Muscle layer of colon (tissue), 2 donors: ENCODE measurements around the gene MRPS17.
A peak's percentile ranks its signal among the peaks of the same experiment; 100 is the strongest.
"Not testable (repeated sequence)": the region's sequence is repeated elsewhere in the genome, so short reads cannot be mapped to it uniquely, and the experiment has no call there.

ENCODE experiments used
- H3K27ac ChIP-seq: one replicate; pipeline ENCODE4 v1.7.0; 2013; ENCODE audit warnings: low read depth, mild to moderate bottlenecking, low read length, moderate library complexity
- H3K27me3 ChIP-seq, 2 donors: one replicate each; pipeline ENCODE4 v1.7.0; 2013; ENCODE audit warnings: low read length in 2 of 2, mild to moderate bottlenecking in 2 of 2; ENCODE audit not compliant: insufficient read depth in 2 of 2, control insufficient read depth in 1 of 2
- H3K36me3 ChIP-seq: one replicate; pipeline ENCODE4 v1.7.0; 2013; ENCODE audit warnings: mild to moderate bottlenecking, low read length; ENCODE audit not compliant: insufficient read depth
- H3K4me1 ChIP-seq: one replicate; pipeline ENCODE4 v1.7.0; 2013; ENCODE audit warnings: mild to moderate bottlenecking, low read length; ENCODE audit not compliant: insufficient read depth
- H3K4me3 ChIP-seq, 2 donors: one replicate each; pipeline ENCODE4 v1.7.0; 2013; ENCODE audit warnings: low read length in 2 of 2, low read depth in 1 of 2, mild to moderate bottlenecking in 1 of 2, moderate library complexity in 1 of 2
- H3K9ac ChIP-seq: one replicate; pipeline ENCODE4 v1.7.0; 2013; ENCODE audit warnings: low read length
- H3K9me3 ChIP-seq: one replicate; pipeline ENCODE4 v1.7.0; 2013; ENCODE audit warnings: mild to moderate bottlenecking, low read length
- donor health status: abdominal sarcoma.
- donor health status: Adenocarcinoma of cecum.

Gene MRPS17

DNA sequence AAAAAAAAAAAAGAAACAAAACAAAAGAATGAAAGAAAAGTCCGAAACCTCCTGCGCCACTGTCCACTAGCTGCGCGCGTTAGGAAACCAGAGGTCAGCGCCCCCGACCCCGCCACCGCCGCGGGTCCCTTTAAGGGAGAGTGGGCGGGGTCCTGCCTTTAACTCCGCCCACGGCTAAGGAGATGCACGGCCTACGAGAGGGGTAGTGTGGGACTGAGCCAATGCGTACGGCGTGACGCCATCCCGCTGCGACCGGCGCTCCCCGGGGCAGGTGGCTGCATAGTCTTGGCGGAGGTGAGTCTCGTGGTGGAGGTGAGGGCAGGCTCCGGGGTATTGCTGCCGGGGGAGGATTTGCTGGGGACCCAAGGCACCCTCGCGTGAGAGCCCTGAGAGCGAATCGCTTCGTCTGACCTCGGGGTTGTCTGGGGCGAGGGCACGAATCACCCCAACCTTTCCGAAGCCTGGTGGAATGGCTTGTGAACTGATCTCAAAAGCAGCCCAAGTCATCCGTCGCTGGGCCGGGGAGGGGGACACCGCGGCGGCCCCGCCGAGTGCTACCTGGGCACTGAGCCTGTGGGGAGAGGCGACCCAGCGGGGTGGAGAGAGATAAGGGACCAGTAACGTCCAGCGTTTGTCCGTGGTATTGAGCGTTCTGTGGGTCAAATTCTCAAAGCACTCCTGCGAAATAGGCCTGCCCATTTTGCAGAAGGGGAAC, at the start of gene MRPS17:
TSS of gene MRPS17 (plus strand) at position 241 of the 715 bp plus-strand sequence. CDS start 1,319 bp downstream, outside the sequence.
- H3K36me3 ChIP-seq = peaks cover 6% of the 10 kb centered on the region
- peak within 1 kb of the TSS; percentile 79 to 92 for H3K4me3 ChIP-seq
- H3K4me1 ChIP-seq = no peaks in the 10 kb centered on the region
- no peaks in the 10 kb centered on the region for H3K9me3 ChIP-seq
- H3K9ac ChIP-seq = peak within 1 kb of the TSS; percentile 57
- H3K27me3 ChIP-seq = no peaks in the 10 kb centered on the region
- H3K27ac ChIP-seq = peak within 1 kb of the TSS; percentile 48

DNA sequence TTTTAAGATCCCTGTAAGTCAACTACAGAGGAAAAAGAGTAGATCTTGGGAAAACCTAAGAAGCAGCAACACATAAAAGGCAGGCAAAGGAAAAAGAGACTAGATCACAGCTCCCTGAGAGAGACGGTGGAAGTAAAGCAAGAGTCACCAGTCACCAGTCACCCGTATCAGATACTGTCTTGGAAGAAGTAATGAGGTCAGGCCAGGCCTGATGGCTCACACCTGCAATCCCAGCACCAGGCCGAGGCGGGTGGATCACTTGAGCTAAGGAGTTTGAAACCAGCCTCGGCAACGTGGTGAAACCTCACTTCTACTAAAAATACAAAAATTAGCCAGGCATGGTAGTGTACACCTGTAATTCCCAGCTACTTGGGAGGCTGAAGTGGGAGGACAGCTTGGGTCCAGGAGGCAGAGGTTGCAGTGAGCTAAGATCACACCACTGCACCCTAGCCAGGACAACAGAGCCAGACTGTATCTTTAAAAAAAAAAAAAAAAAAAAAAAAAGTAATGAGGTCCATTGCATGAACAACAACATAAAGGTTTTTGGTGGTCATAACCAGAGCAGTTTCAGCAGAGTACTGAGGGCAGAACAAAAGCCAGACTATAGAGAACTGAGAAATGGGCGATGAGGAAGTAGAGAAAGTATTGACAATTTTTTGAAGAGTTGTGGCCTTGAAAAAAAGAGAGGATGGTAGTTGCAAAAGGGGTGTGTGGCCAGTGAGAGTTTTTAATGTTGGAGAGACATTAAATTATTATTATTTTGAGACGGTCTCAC, 47.5 kb upstream of the MRPS17 start:
- no peaks in the 10 kb centered on the region for H3K36me3 ChIP-seq
- H3K4me1 ChIP-seq = no peaks in the 10 kb centered on the region
- no peaks in the 10 kb centered on the region for H3K9me3 ChIP-seq
- H3K27me3 ChIP-seq = no peaks in the 10 kb centered on the region
- no peak overlapping the region for H3K27ac ChIP-seq
- H3K9ac ChIP-seq = no peak overlapping the region
- H3K4me3 ChIP-seq = no peak overlapping the region

DNA sequence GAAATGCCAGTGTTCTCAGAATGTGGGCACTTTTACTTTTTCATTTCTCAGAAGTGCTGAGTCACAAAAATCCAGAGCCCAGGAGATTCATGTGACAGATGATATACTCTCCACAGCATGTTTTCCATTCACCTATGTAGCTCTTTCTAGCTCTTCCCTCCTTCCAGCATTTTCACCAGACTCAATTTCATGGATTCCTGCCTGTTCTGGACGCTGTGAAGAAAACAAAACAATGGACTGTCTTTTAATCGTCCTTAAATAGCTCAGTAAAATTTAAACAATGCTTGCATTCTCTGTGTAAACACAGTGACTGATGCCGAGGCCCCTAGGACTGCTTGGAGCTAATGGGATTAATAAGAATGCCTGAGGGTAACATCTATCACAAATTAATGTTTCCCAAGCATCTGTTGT, 38.9 kb upstream of the MRPS17 start:
- Histone ChIP-seq H3K27me3 (no peaks in the 10 kb centered on the region), H3K9me3 (no peaks in the 10 kb centered on the region), H3K36me3 (no peaks in the 10 kb centered on the region), H3K4me3 (no peak overlapping the region), H3K4me1 (no peaks in the 10 kb centered on the region), H3K27ac (no peak overlapping the region), H3K9ac (no peak overlapping the region)

DNA sequence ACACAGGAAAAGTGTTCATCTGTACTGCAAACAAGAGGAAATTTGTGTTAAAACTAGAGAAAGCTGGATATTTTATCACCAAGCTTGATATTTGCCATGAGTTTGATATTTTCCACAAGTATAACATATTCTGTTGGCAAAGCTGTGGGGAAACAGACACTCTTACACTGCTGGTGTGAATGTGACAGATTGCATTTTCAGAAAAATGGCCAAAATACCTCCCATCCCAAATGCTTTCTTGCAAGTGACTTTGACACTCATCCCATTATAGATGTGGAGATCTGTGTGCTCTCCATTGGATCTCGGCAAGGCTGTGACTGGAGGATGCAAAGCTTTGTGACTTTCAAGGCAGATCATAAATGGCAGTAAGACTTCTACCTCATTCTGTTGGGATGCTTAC, 33.9 kb upstream of the MRPS17 start:
- no peaks in the 10 kb centered on the region for H3K9me3 ChIP-seq
- no peaks in the 10 kb centered on the region for H3K36me3 ChIP-seq
- H3K9ac ChIP-seq = no peak overlapping the region

DNA sequence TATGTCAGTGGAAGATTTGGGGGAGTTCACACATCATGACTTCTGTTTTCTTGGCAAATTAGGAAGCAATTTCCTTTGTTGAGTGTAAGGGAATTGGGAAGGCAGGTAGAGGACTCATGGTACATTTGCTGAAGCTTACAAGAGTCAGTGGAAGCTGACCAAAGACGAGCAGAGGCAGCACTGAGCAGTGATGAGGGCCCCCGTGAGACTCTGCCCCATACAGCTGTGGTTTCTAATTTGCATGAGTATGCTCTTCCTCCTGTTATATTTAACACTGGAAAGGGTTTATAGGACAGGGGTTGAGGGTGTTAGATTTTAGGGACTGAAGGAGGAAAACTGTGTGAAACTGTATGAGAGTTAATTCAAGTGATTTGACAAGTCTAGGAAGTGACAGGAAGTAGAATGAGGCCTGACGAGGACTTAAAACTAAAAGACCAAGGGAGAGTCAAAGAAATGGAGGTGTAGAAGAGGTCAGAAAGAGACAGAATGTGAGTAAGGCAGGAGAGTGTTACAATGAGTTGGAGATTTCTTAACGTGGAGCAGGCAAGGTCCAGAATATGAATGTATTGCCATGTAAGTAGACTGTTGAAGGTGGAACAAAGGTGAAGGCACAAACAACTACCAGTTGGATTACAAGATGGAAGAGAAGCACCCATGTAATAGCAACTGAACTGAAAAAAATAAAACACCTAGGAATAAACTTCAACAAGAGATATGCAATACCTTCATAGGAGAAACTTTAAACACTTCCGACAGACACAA, 23.5 kb upstream of the MRPS17 start:
- no peak overlapping the region for H3K4me3 ChIP-seq
- peaks cover 6% of the 10 kb centered on the region for H3K36me3 ChIP-seq
- H3K9me3 ChIP-seq = peaks cover 3% of the 10 kb centered on the region
- no peaks in the 10 kb centered on the region for H3K4me1 ChIP-seq
- H3K27me3 ChIP-seq = no peaks in the 10 kb centered on the region
- H3K27ac ChIP-seq = no peak overlapping the region
- no peak overlapping the region for H3K9ac ChIP-seq

More for the DNA sequence above, 33.9 kb upstream of the MRPS17 start:
- H3K27me3 ChIP-seq = no peaks in the 10 kb centered on the region
- H3K4me1 ChIP-seq = no peaks in the 10 kb centered on the region
- no peak overlapping the region for H3K4me3 ChIP-seq
- H3K27ac ChIP-seq = no peak overlapping the region

DNA sequence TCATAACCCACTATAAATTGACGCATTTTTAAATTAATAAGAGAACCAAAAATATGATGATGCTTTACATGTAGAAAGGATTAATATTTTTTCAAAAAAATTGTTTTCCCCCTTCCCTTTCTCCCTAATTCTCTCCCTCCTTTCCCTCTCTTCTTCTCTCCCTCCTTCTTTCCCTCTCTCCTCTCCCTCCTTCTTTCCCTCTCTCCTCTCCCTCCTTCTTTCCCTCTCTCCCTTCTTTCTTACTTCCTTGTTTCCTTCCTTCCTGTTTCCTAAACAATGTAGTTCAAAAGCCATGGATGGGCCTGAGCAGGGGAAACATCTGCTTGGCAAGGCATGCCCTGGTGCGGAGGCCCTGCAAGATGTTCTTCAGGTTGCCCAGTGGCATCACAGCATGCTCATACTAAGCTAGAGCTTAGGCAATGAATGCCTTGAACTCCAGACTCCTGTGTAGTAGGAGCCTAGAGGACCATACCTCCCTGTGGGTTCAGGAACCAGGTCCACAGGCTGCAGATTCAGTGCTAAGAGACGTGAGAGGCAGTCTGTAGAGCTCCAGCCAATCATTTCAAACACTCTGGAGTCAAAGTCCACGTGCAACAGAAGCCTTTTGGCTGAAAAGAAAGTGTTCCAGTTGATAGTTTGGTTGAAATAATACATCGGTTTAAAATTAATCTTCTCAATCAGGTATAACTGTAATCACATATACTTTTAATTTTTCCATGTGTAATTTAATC, 20.1 kb upstream of the MRPS17 start:
- Histone ChIP-seq H3K36me3 (no peaks in the 10 kb centered on the region), H3K9me3 (peaks cover 3% of the 10 kb centered on the region), H3K4me1 (no peaks in the 10 kb centered on the region), H3K4me3 (no peak overlapping the region), H3K27me3 (no peaks in the 10 kb centered on the region), H3K9ac (no peak overlapping the region), H3K27ac (no peak overlapping the region)

DNA sequence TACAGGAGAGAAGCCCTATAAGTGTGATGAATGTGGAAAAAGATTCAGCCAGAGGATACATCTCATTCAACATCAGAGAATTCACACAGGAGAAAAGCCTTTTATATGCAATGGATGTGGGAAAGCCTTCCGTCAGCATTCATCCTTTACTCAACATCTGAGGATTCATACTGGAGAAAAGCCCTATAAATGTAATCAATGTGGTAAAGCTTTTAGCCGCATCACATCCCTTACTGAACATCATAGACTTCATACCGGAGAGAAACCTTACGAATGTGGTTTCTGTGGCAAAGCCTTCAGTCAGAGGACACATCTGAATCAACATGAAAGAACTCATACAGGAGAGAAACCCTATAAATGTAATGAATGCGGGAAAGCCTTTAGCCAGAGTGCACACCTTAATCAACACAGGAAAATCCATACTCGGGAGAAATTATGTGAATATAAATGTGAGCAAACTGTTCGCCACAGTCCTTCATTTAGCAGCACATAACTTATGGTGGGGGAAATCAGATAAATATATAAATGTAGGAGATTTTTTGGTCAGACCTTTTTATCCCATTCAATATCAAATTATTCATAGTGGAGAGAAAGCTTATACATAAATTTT, 12.1 kb upstream of the MRPS17 start:
- H3K9me3 ChIP-seq = peaks cover 14% of the 10 kb centered on the region
- H3K9ac ChIP-seq = no peak overlapping the region
- no peaks in the 10 kb centered on the region for H3K27me3 ChIP-seq
- H3K27ac ChIP-seq = no peak overlapping the region
- peak overlapping the region in 1 of 2 donors; percentile 38 for H3K4me3 ChIP-seq
- H3K4me1 ChIP-seq = no peaks in the 10 kb centered on the region
- no peaks in the 10 kb centered on the region for H3K36me3 ChIP-seq

DNA sequence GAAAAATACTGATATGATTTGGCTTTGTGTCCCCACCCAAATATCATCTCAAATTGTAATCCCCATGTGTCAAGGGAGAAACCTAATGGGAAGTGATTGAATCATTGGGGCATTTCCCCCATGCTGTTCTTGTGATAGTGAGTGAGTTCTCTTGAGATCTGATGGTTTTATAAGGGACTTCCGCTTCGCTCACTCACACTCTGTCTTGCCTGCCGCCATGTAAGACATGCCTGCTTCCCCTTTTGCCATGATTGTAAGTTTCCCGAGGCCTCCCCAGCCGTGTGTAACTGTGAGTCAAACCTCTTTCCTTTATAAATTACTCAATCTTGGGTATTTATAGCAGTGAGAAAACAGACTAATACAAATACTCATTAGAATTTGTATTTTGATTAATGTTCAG, 5.1 kb upstream of the MRPS17 start:
- Histone ChIP-seq H3K9me3 (no peaks in the 10 kb centered on the region), H3K4me3 (no peak overlapping the region), H3K27ac (no peak overlapping the region), H3K27me3 (no peaks in the 10 kb centered on the region), H3K36me3 (no peaks in the 10 kb centered on the region), H3K4me1 (no peaks in the 10 kb centered on the region), H3K9ac (no peak overlapping the region)

DNA sequence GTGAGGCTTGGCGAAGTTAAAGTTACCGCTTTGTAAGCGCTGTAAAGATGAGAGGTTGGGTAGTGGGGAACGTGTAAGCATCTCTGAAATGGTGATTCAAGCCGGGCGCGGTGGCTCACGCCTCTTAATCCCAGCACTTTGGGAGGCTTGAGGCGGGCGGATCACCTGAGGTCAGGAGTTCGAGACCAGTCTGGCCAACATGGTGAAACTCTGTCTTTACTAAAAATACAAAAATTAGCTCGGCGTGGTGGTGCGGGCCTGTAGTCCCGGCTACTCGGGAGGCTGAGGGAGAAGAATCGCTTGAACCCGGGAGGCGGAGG, 635 bp downstream of the MRPS17 start:
- not testable (repeated sequence) for H3K4me1 ChIP-seq, H3K36me3 ChIP-seq, H3K27me3 ChIP-seq, H3K9me3 ChIP-seq
- Histone ChIP-seq H3K27ac (peak overlapping the region; percentile 48), H3K4me3 (peak overlapping the region; percentile 79 to 92), H3K9ac (peak overlapping the region; percentile 57)

DNA sequence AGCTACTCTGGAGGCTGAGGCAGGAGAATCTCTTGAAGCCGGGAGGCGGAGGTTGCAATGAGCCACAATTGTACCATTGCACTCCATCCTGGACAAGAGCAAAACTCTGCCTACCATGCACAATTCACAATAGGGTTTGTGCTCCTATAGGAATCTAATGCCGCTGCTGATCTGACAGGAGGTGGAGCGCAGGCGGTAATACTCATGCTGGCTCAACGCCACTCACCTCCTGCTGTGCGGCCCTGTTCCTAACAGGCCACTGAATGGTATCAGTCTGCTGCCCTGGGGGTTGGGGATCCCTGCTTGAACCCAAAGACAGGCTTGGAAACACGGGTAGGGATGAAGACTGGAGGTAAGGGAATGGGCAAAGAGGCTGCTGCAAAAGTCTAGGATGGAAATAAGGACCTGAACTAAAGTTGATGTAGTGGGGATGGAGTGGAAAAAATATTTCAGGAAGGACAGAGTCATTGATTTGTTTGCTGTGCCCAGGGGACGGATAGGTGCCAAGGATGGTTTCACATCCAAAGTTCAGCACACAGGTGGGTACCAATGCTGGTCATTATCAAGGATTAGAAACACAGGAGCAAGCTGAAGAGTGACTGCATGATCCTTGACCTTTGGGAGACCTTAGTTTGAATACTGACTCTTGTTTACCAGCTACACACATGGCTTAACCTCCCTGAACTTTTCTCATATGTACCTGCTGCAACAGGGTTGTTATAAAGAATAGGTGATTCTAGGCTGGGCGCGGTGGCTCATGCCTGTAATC, 2.2 kb downstream of the MRPS17 start:
- H3K27ac ChIP-seq = no peak overlapping the region
- no peaks in the 10 kb centered on the region for H3K9me3 ChIP-seq
- H3K4me1 ChIP-seq = no peaks in the 10 kb centered on the region
- H3K4me3 ChIP-seq = no peak overlapping the region
- H3K36me3 ChIP-seq = peaks cover 6% of the 10 kb centered on the region
- no peaks in the 10 kb centered on the region for H3K27me3 ChIP-seq
- no peak overlapping the region for H3K9ac ChIP-seq
